ENCODE results near the gene KIAA0040. TPM values are rescaled to one million over a fixed set of nuclear protein-coding genes. Genes with fewer than 3 reads are reported as not detected.

The KIAA0040 gene
- total RNA-seq, 3 donors from 2014 or later (not counting 1 experiment from before 2014, with no cell fraction given) = 18.0 to 21.2 (median 19.4) TPM

DNA sequence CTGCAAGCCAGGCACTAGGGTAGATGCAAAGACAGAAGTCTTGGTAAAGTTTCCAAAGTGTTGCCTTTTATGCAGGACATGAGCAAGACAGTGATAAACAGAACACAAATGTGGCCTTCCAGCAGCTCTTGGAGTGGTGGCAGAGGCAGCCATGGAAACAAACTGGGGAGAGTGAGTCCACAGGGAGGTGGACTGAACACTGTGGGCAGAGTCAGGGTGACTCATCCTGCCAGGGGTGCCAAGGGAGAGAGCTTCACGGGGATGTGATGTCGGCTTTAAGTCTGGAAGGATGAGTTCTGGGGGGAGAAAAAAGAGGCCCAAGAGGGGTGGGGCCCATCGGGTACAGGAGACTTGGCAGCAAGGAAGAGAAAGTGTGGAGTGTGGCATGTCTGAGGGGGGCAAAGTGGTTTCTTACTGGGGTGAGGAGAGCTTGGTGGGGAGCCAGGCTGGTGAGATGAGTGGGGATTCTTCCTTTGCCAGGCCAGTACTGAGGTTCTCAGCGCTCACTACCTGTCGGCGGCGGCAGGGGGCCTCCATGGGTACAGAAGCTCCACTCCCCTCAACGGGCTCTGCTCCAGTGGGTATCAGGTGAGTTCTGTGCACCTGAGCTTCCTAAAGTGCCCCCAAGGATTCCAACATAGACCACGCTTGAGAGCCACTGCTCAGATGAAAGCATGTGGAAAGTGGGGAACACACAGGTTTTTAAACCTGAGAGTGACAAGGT is 41.8 kb downstream of the KIAA0040 start:
- peaks cover 35 to 44% of the 10 kb centered on the region in 2 donors for H3K27me3 Mint-ChIP-seq (ENCODE audit: low read depth in 2 of 2)
- H3K4me1 Mint-ChIP-seq = peaks cover 0 to 19% of the 10 kb centered on the region in 2 donors

DNA sequence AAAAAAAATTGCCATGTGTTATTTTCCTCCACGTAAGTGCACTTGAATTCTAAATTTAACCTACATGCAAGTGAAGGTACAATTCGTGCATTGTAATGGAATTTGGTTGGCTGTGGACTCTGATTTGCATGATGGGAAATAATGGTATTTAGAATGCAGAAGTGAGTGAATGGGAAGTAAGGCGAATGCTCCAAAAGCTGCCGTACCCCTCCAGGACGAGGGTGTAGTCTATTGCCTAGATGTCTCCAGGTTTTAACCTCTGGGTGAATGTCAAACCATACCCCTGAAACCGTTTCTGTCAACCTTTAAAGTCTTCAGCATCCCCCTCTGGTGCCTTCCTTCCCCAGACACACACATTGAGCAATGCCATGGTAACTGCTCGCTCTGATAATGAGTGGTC is 44.5 kb downstream of the KIAA0040 start:
- peaks cover 3% of the 10 kb centered on the region for H3K4me1 ChIP-seq (ENCODE audit: control insufficient read depth, insufficient read depth, low read length)
- H3K36me3 Mint-ChIP-seq = no peaks in the 10 kb centered on the region
- no peak for DNase-seq
- intact Hi-C loops (cut with micrococcal nuclease) = no loop called here
- H3K27ac Mint-ChIP-seq = no peak overlapping the region
- H3K27ac ChIP-seq (ENCODE audit: low read length) = no peak overlapping the region
- WGBS (ENCODE audit: insufficient coverage) = 62% methylated on average over 6 of the region's 7 CpGs
- H3K36me3 ChIP-seq (ENCODE audit: control insufficient read depth, insufficient read depth, low read length) = no peaks in the 10 kb centered on the region
- no peaks in the 10 kb centered on the region for H3K9me3 ChIP-seq (ENCODE audit: control insufficient read depth, insufficient read depth, low read length)
- peaks cover 28 to 36% of the 10 kb centered on the region in 2 donors for H3K27me3 Mint-ChIP-seq (ENCODE audit: low read depth in 2 of 2)
- peaks cover 0 to 13% of the 10 kb centered on the region in 2 donors for H3K4me1 Mint-ChIP-seq
- no peak overlapping the region for H3K4me3 ChIP-seq (ENCODE audit: low read length)
- ATAC-seq = no peak
- H3K9me3 Mint-ChIP-seq = no peaks in the 10 kb centered on the region
- TF ChIP-seq CTCF (IDR thresholded peaks at IDR 0.05) = no peak
- peaks cover 4% of the 10 kb centered on the region for H3K27me3 ChIP-seq (ENCODE audit: control insufficient read depth, insufficient read depth, low read length)
- H3K4me3 Mint-ChIP-seq = no peak overlapping the region

More for the DNA sequence above, 41.8 kb downstream of the KIAA0040 start:
- Histone ChIP-seq H3K4me1 (ENCODE audit: control insufficient read depth, insufficient read depth, low read length) (peaks cover 3% of the 10 kb centered on the region), H3K9me3 (ENCODE audit: control insufficient read depth, insufficient read depth, low read length) (no peaks in the 10 kb centered on the region), H3K4me3 (ENCODE audit: low read length) (no peak overlapping the region), H3K27me3 (ENCODE audit: control insufficient read depth, insufficient read depth, low read length) (peaks cover 4% of the 10 kb centered on the region), H3K27ac (ENCODE audit: low read length) (no peak overlapping the region), H3K36me3 (ENCODE audit: control insufficient read depth, insufficient read depth, low read length) (no peaks in the 10 kb centered on the region)
- intact Hi-C loops (cut with micrococcal nuclease) = loop anchor here (5.0 kb wide), 2 partner anchors 922 to 1732 kb away; no protein-coding TSS in a partner anchor
- no peak for DNase-seq
- no peak for TF ChIP-seq CTCF (IDR thresholded peaks at IDR 0.05)
- 91% methylated on average over 9 of the region's 9 CpGs for WGBS (ENCODE audit: insufficient coverage)
- no peaks in the 10 kb centered on the region for H3K9me3 Mint-ChIP-seq
- no peak overlapping the region for H3K27ac Mint-ChIP-seq
- no peak for ATAC-seq
- H3K4me3 Mint-ChIP-seq = no peak overlapping the region
- H3K36me3 Mint-ChIP-seq = no peaks in the 10 kb centered on the region

DNA sequence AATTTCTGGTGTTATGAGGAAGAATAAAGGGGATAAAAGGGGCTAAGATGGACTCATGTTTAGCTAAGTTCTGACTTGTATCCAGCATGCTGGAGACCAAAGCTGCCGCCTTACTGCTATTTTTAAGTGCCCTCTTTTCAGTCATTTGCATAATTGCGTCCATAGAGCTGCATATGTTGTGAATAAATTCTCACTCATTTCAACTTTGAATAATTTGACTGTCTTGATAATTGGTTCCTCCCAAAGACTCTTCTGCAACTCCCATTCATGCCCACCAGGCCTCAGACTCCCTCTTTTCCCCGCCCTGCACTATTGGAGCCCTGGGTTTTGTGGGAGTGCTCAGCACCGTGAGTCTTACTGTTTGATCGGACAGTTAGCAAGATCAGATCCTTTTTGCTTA is 45.0 kb downstream of the KIAA0040 start:
- H3K27ac Mint-ChIP-seq = no peak overlapping the region

More for the DNA sequence above, 45.0 kb downstream of the KIAA0040 start:
- no peak for TF ChIP-seq CTCF (IDR thresholded peaks at IDR 0.05)
- H3K27me3 Mint-ChIP-seq (ENCODE audit: low read depth in 2 of 2) = peaks cover 25 to 31% of the 10 kb centered on the region in 2 donors
- no peak for DNase-seq
- no peak overlapping the region for H3K27ac ChIP-seq (ENCODE audit: low read length)
- no peak overlapping the region for H3K4me3 ChIP-seq (ENCODE audit: low read length)
- peaks cover 0 to 13% of the 10 kb centered on the region in 2 donors for H3K4me1 Mint-ChIP-seq
- no peak overlapping the region for H3K4me3 Mint-ChIP-seq
- H3K4me1 ChIP-seq (ENCODE audit: control insufficient read depth, insufficient read depth, low read length) = peaks cover 3% of the 10 kb centered on the region
- no peak for ATAC-seq
- no peaks in the 10 kb centered on the region for H3K36me3 ChIP-seq (ENCODE audit: control insufficient read depth, insufficient read depth, low read length)
- H3K9me3 Mint-ChIP-seq = no peaks in the 10 kb centered on the region
- no peaks in the 10 kb centered on the region for H3K36me3 Mint-ChIP-seq
- intact Hi-C loops (cut with micrococcal nuclease) = no loop called here
- no peaks in the 10 kb centered on the region for H3K9me3 ChIP-seq (ENCODE audit: control insufficient read depth, insufficient read depth, low read length)
- 90% methylated on average over 5 of the region's 5 CpGs for WGBS (ENCODE audit: insufficient coverage)
- peaks cover 4% of the 10 kb centered on the region for H3K27me3 ChIP-seq (ENCODE audit: control insufficient read depth, insufficient read depth, low read length)

All from natural killer cell (primary cell).